Choroid plexus epithelial cell (primary cell): ENCODE data around the gene IL17RD.

Source experiments
- DNase-seq: peaks from one replicate; pipeline ENCODE4 v3.0.0-alpha.2; 2010; ENCODE audit warnings: low read depth
- H3K4me3 ChIP-seq: 2 replicates; pipeline ENCODE4 v1.5.1; 2011; ENCODE audit warnings: low read depth, mild to moderate bottlenecking, control low read depth, low read length, moderate library complexity
- TF ChIP-seq, protein P1 (sequence below): conservative IDR thresholded peaks from 2 replicates; pipeline ENCODE4 v1.5.1; 2011; ENCODE audit warnings: low read depth, mild to moderate bottlenecking, control low read depth, inconsistent platforms, low read length, moderate library complexity

IL17RD gene

DNA sequence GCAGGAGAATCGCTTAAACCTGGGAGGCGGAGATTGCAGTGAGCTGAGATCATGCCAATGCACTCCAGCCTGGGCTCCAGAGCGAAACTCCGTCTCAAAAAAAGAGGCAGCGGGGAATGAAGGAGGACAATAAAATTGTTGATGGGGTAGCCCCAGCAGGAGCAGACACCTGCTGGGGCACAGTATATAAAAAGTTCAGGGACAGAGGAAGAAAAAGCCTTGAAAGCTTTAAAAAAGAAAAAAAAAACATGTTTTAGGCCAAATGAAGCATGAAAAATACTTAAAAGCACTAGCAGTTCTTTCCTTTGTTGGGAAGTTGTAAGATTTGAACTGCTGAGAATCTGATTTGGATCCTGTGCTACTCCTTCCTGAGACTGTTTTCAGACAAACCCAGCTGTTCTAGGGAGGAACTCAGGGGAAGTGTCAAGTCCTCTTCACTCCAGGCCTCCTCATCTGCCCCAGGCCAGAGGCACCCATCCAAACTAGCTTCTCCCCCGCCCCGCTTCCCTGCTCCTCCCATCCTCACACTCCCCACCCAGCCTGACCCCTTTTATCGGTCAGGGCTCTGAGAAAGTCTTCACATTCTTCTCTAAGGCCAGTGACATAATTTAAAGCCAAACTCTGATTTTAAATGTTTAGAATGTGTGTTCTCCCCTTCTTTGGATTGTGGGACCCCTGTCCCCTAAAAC, 4.9 kb downstream of the IL17RD start:
- H3K4me3 ChIP-seq, result no peak overlapping the region
- no peak for DNase-seq
- TF ChIP-seq, protein P1, sequence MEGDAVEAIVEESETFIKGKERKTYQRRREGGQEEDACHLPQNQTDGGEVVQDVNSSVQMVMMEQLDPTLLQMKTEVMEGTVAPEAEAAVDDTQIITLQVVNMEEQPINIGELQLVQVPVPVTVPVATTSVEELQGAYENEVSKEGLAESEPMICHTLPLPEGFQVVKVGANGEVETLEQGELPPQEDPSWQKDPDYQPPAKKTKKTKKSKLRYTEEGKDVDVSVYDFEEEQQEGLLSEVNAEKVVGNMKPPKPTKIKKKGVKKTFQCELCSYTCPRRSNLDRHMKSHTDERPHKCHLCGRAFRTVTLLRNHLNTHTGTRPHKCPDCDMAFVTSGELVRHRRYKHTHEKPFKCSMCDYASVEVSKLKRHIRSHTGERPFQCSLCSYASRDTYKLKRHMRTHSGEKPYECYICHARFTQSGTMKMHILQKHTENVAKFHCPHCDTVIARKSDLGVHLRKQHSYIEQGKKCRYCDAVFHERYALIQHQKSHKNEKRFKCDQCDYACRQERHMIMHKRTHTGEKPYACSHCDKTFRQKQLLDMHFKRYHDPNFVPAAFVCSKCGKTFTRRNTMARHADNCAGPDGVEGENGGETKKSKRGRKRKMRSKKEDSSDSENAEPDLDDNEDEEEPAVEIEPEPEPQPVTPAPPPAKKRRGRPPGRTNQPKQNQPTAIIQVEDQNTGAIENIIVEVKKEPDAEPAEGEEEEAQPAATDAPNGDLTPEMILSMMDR, result no peak

DNA sequence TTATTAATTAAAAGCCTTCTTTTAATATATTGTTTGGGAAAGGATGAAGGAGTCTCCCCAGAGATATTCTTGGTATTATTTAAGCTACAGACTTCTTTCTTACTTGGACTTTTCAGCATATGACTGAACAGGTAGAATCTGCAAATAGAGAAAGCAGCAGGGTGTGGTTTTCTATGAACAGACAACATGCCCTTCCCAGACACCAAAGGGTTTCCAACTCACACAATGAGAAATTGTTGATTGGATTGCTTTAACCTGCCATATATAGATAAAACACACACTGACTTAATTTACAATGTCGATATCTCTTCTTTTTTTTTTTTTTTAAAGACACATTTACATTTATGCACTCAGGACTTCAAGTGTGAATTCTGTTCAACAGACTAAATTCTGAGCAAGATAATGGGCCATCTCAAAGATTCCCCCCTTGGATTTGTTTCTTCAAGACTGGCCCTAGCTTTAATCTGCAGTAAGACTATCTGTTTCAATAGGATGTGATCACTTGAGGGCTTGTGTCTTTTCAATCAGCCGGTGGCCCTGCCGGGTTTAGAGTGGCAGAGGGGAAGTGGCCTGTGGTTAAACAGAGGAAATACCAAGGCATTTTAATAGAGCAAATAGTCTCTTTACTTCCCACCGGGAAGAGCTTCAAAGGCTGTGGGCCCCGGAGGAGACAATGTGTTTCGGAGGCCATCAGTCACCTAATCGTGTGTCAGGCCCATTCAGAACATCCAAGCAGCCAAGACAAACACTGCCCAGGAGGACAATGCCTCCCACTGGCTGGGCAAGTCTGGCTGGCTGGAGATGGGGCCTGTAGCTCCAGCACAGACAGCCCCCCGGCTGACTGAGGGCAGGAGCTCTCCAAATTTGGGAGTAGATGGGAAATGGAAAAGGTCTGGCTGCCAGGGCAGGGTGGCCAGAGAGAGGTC, 6.1 kb downstream of the IL17RD start:
- no peak for DNase-seq
- TF ChIP-seq, protein P1, result no peak
- no peak overlapping the region for H3K4me3 ChIP-seq

DNA sequence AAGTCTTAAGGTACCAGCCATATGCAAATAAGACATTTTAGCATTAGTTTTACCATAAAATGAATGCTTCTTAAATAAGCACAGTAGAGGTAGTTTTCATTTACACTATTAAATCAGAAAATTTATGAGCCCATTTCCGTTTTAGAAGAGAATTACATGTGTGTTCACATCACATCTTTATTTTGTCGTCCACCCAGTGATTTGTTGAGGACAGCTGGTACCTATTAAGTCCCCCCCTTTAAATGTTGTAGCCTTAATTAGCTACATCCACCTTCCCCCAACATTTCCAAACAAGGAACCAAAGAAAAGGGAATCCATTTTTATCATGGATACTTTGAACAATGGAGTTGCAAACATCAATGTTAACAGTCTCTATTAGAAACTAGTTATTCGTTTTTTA, 6.8 kb downstream of the IL17RD start:
- H3K4me3 ChIP-seq, result no peak overlapping the region
- TF ChIP-seq, protein P1, result no peak
- no peak for DNase-seq

DNA sequence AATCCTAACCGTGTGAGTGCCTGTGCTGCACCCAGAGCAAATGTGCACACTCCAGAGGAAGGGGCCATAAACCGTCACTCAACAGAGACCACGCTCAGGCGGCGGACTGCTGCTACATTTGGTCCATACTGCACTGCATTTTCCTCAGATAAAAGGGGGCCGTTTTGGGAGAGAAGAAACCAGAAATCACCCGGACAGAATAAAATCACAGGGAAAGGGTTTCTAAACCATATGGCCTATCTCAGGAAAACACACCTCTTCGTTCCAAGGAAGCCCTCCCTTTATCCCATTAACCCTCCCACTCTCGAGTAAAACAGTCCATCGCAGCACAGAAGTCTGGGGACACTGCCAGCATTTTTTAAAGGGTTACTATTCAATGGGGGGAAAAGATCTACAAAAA, 7.6 kb downstream of the IL17RD start:
- no peak overlapping the region for H3K4me3 ChIP-seq
- TF ChIP-seq, protein P1, result no peak
- no peak for DNase-seq

DNA sequence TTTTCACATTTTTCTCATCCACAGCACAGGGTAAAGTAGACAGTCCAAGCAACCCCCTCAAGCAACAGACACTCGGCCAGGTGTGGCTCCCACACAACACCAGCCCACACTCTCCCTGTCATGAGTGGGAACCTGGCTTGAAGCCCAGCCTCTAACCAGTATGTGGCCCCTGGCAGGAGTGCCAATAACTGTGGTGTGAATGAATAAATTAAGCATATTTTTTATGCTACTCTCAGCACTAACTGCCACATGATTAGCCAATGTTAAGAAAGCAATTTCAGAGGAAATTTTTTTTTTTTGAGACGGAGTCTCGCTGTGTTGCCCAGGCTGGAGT, 9.9 kb downstream of the IL17RD start:
- DNase-seq, result no peak
- no peak overlapping the region for H3K4me3 ChIP-seq
- TF ChIP-seq, protein P1, result no peak

DNA sequence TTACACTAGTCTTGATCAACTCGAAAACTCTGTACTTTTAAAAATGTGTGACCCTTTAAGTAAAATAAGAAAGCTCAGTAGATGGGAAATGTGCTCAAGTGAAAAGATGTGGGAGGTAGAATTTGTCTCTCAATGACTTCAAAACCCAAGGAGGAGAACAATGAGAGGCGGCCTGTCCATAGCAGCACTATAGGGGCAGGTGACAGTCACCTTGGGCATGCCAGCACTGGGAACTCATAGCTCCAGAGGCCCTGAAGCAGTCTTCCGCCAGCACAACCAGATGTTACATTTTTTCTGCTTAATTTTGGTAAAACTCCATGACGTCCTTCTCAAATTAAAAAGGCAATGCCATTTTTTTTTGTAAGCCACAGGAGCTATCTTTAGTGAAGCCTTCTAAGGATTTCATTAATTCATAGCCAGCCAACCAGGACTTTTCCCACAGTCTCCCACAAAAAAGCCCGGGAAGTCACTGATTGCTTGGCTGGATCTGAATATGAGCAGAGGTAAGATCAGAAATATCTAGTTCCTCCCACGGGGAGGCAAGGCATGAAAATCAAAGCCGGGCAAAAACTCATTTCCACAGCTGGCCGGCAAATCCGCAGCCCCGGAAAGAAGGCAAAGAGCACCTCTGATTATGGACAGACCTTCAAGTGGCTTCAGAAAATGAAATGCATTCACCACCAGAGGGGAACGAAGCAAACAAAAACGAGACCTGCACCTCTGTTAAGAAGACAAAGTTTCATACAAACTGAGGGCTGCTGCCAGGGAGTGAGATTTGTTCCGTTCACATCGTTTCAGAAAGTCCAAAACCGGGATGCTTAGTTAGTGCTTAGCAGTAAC, 10.5 kb downstream of the IL17RD start:
- no peak for DNase-seq
- no peak overlapping the region for H3K4me3 ChIP-seq
- TF ChIP-seq, protein P1, result no peak
